A673 (cell line): Measurements from ENCODE around the gene SH3PXD2B. TPM values are rescaled to one million over a fixed set of nuclear protein-coding genes. Genes with fewer than 3 reads are reported as not detected.
"Not testable (repeated sequence)": the region's sequence is repeated elsewhere in the genome, so short reads cannot be mapped to it uniquely, and the experiment has no call there.

Experiments used
- BruUV-seq: library from RNA; stranded (reverse); fragments of 400-500 nt; replicated peaks from 2 replicates; lab custom pipeline; 2021; lab: Mats Ljungman, UMichigan
- CTCF ChIA-PET: fragments of 300-600 bp; sonication (Branson Sonifier 250); formaldehyde crosslinking; loops from one replicate; lab custom pipeline; 2022; ENCODE audit warnings: antibody characterized with exemption; lab: Charles Lee
- POLR2A ChIA-PET: fragments of 300-600 bp; sonication (Branson Sonifier 250); formaldehyde crosslinking; loops from one replicate; lab custom pipeline; 2022; ENCODE audit warnings: antibody characterized with exemption; ENCODE audit not compliant: low non-redundant PET; lab: Charles Lee
- DNase-seq: peaks from one replicate; pipeline ENCODE4 v3.0.0-alpha.2; 2015; ENCODE audit warnings: low spot score
- H3K27ac ChIP-seq: fragments of 200-600 bp; sonication (generic); 2 replicates; pipeline ENCODE4 v1.5.1; 2016; ENCODE audit warnings: mixed run types, low read depth, mild to moderate bottlenecking, mixed read lengths, antibody characterized with exemption, low read length; ENCODE audit not compliant: poor library complexity, severe bottlenecking
- H3K27me3 ChIP-seq: fragments of 200-600 bp; sonication (generic); replicated peaks from 2 replicates; pipeline ENCODE4 v1.6.1; 2017; ENCODE audit warnings: mixed run types, low read depth, mild to moderate bottlenecking, mixed read lengths, antibody characterized with exemption, low read length; ENCODE audit not compliant: insufficient read depth, poor library complexity
- H3K36me3 ChIP-seq: fragments of 200-600 bp; sonication (generic); 2 replicates; pipeline ENCODE4 v1.6.1; 2016; ENCODE audit warnings: mixed run types, mild to moderate bottlenecking, mixed read lengths, antibody characterized with exemption, low read length; ENCODE audit not compliant: insufficient read depth, poor library complexity, severe bottlenecking
- H3K4me1 ChIP-seq: fragments of 200-600 bp; sonication (generic); 2 replicates; pipeline ENCODE4 v1.6.1; 2017; ENCODE audit warnings: mixed run types, mild to moderate bottlenecking, mixed read lengths, antibody characterized with exemption, low read length; ENCODE audit not compliant: insufficient read depth, poor library complexity, severe bottlenecking
- H3K4me3 ChIP-seq: fragments of 200-600 bp; sonication (generic); 2 replicates; pipeline ENCODE4 v1.5.1; 2016; ENCODE audit warnings: low read depth, mixed run types, mild to moderate bottlenecking, mixed read lengths, low read length; ENCODE audit not compliant: poor library complexity, severe bottlenecking
- H3K9me3 ChIP-seq: fragments of 200-600 bp; sonication (generic); 2 replicates; pipeline ENCODE4 v1.6.1; 2016; ENCODE audit warnings: mixed run types, low read depth, mild to moderate bottlenecking, mixed read lengths, antibody characterized with exemption, low read length; ENCODE audit not compliant: poor library complexity, severe bottlenecking
- EZH2 ChIP-seq: fragments of 200-600 bp; sonication (generic); IDR thresholded peaks from 2 replicates; pipeline ENCODE4 v1.6.1; 2017; ENCODE audit warnings: borderline replicate concordance, low read depth, mild to moderate bottlenecking, mixed read lengths, antibody characterized with exemption, low read length; ENCODE audit not compliant: poor library complexity, severe bottlenecking
- intact Hi-C: fragments of 100-400 bp; cut with micrococcal nuclease; formaldehyde crosslinking; loops from one replicate; pipeline ENCODE4 v1.10.0; 2022; ENCODE audit not compliant: unreplicated experiment
- total RNA-seq: library from RNA; stranded (reverse); gene quantifications from 2 replicates; pipeline ENCODE4 v1.2.3, GENCODE V29; 2021
- TF ChIP-seq, protein P1 (sequence below): fragments of 300-800, 200-600 bp; sonication (generic); conservative IDR thresholded peaks from 2 replicates; pipeline ENCODE4 v1.5.1; 2017; ENCODE audit warnings: low read depth, mild to moderate bottlenecking, antibody characterized with exemption, low read length, moderate library complexity, mixed read lengths

The SH3PXD2B gene
- total RNA-seq, 1 experiment from 2014 or later: 28.1 TPM

DNA sequence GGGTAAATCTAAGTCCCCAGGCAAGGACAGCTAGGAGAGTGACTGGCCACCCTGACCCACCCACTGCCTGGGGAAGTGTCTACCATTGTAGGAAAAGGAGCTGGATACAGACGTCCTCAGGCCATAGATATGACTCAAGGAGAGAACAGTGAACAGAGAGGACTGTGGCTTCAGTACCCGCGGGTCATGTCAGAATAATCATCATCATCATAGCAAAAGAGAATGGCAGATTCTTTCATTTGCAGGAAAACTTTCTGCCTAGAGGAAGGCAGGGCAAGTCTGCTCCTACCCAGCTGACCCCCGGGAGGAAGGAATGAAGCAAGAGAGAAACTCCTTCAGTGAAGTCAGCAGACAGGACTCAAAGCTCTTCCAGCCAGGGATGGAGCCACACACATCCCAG, 118.6 kb downstream of the SH3PXD2B start:
- DNase-seq: no peak
- ChIA-PET POLR2A (no interaction called here), CTCF (no interaction called here)
- no peak overlapping the region for H3K4me3 ChIP-seq
- no TSS peak for BruUV-seq
- H3K36me3 ChIP-seq: no peaks in the 10 kb centered on the region
- no peaks in the 10 kb centered on the region for H3K4me1 ChIP-seq
- intact Hi-C loops: no loop called here
- no peak overlapping the region for H3K27ac ChIP-seq
- TF ChIP-seq, protein P1, sequence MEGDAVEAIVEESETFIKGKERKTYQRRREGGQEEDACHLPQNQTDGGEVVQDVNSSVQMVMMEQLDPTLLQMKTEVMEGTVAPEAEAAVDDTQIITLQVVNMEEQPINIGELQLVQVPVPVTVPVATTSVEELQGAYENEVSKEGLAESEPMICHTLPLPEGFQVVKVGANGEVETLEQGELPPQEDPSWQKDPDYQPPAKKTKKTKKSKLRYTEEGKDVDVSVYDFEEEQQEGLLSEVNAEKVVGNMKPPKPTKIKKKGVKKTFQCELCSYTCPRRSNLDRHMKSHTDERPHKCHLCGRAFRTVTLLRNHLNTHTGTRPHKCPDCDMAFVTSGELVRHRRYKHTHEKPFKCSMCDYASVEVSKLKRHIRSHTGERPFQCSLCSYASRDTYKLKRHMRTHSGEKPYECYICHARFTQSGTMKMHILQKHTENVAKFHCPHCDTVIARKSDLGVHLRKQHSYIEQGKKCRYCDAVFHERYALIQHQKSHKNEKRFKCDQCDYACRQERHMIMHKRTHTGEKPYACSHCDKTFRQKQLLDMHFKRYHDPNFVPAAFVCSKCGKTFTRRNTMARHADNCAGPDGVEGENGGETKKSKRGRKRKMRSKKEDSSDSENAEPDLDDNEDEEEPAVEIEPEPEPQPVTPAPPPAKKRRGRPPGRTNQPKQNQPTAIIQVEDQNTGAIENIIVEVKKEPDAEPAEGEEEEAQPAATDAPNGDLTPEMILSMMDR: no peak
- no peak for TF ChIP-seq EZH2
- no peaks in the 10 kb centered on the region for H3K9me3 ChIP-seq
- no peaks in the 10 kb centered on the region for H3K27me3 ChIP-seq

- TF ChIP-seq EZH2: no peak
- TF ChIP-seq, protein P1: no peak
- Histone ChIP-seq H3K4me3 (no peak overlapping the region), H3K36me3 (no peaks in the 10 kb centered on the region), H3K9me3 (no peaks in the 10 kb centered on the region), H3K4me1 (no peaks in the 10 kb centered on the region), H3K27me3 (no peaks in the 10 kb centered on the region), H3K27ac (no peak overlapping the region)
- no TSS peak for BruUV-seq
- intact Hi-C loops: no loop called here
- ChIA-PET CTCF (interaction anchor here (0.6 kb wide), 1 partner anchor 16 kb away, joined by 3 read pairs; no protein-coding TSS in a partner anchor), POLR2A (no interaction called here)
- no peak for DNase-seq
These were observed 119.7 kb downstream of the SH3PXD2B start for GRCh38 chr5:172334641-172335040.

GRCh38 chr5:172334196-172334595, 120.1 kb downstream of the SH3PXD2B start:
- POLR2A ChIA-PET: no interaction called here
- BruUV-seq: no TSS peak
- Histone ChIP-seq H3K27ac (no peak overlapping the region), H3K4me1 (no peaks in the 10 kb centered on the region), H3K36me3 (no peaks in the 10 kb centered on the region), H3K9me3 (no peaks in the 10 kb centered on the region), H3K27me3 (no peaks in the 10 kb centered on the region), H3K4me3 (no peak overlapping the region)
- intact Hi-C loops: no loop called here
- no peak for TF ChIP-seq EZH2
- TF ChIP-seq, protein P1: peak; percentile 34; the same call in 1 of the 2 replicates
- DNase-seq: peak; percentile 10
- CTCF ChIA-PET: interaction anchor here (0.6 kb wide), 1 partner anchor 15 kb away, joined by 3 read pairs; no protein-coding TSS in a partner anchor

DNA sequence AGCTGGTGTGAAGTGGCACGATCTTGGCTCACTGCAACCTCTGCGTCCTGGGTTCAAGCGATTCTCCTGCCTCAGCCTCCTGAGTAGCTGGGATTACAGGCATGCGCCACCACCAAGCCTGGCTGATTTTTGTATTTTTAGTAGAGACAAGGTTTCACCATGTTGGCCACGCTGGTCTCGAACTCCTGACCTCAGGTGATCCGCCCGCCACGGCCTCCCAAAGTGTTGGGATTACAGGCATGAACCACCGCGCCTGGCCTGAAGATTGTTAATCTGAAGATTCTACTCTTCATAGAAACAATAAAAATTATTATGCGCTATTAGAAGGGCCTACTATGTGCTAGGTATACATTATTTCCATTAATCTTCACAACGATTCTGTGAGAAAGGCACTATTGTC, 127.4 kb downstream of the SH3PXD2B start:
- H3K27me3 ChIP-seq, H3K36me3 ChIP-seq, H3K9me3 ChIP-seq, intact Hi-C loops, H3K27ac ChIP-seq, H3K4me3 ChIP-seq, POLR2A ChIA-PET, DNase-seq, H3K4me1 ChIP-seq, BruUV-seq: not testable (repeated sequence)
- CTCF ChIA-PET: interaction anchor here (0.7 kb wide), 1 partner anchor 26 kb away, joined by 5 read pairs; no protein-coding TSS in a partner anchor
